Tibial artery (tissue), 4 donors: Measurements from ENCODE around the gene HAPLN3.
A peak's percentile ranks its signal among the peaks of the same experiment; 100 is the strongest.

Source experiments
- DNase-seq, 2 donors: peaks; one replicate each; pipeline ENCODE4 v3.0.0-alpha.2; 2019
- H3K27ac ChIP-seq, 2 donors: fragments of 200-600 bp; sonication (generic) in 1 of 2; 1 replicate in 1 of 2; 2 replicates in 1 of 2; pipeline ENCODE4 v1.5.1; 2018 to 2019; ENCODE audit warnings: mild to moderate bottlenecking in 1 of 2
- H3K27me3 ChIP-seq, 2 donors: fragments of 200-600 bp; sonication (generic) in 1 of 2; one replicate each; pipeline versions ENCODE4 v1.5.1 to v1.6.0; 2016 to 2019
- H3K36me3 ChIP-seq, 3 donors: fragments of 200-600 bp; sonication (generic) in 2 of 3; one replicate each; pipeline ENCODE4 v1.5.1; 2016 to 2019; ENCODE audit warnings: mild to moderate bottlenecking in 2 of 3
- H3K4me1 ChIP-seq, 4 donors: fragments of 200-600 bp; sonication (generic) in 2 of 4; 1 replicate in 3 of 4; 2 replicates in 1 of 4; pipeline ENCODE4 v1.5.1; 2016 to 2019
- H3K4me3 ChIP-seq, 2 donors: fragments of 200-600 bp; sonication (generic) in 1 of 2; 1 replicate in 1 of 2; 2 replicates in 1 of 2; pipeline ENCODE4 v1.5.1; 2018 to 2019; ENCODE audit warnings: mild to moderate bottlenecking in 2 of 2
- H3K9me3 ChIP-seq, 3 donors: fragments of 200-600 bp; sonication (generic) in 1 of 3; one replicate each; pipeline ENCODE4 v1.5.1; 2016 to 2019
- CTCF ChIP-seq, 2 experiments: fragments of 200-600 bp in 1 of 2; fragments of 450-650 bp in 1 of 2; IDR thresholded peaks; one replicate each; pipeline ENCODE4 v1.5.1; 2017 to 2019; ENCODE audit warnings: antibody characterized with exemption in 2 of 2, mild to moderate bottlenecking in 1 of 2, moderate library complexity in 1 of 2
- intact Hi-C: fragments of 100-400 bp; cut with DNase I; formaldehyde crosslinking; loops from one replicate; pipeline ENCODE4 v1.15.0; 2023; ENCODE audit warnings: low total_unique reads

HAPLN3 gene

GRCh38 chr15:88908697-88909621, 13.6 kb upstream of the HAPLN3 start:
- peak overlapping the region; percentile 80 for H3K4me3 ChIP-seq
- H3K36me3 ChIP-seq, result peaks cover 53 to 65% (median 58%) of the 10 kb centered on the region in 3 donors
- intact Hi-C loops, result loop anchor here (5.0 kb wide), 1 partner anchor 93 kb away; no protein-coding TSS in a partner anchor
- DNase-seq, result no peak
- no peaks in the 10 kb centered on the region for H3K9me3 ChIP-seq
- peaks cover 6 to 85% (median 72%) of the 10 kb centered on the region in 4 donors for H3K4me1 ChIP-seq
- no peaks in the 10 kb centered on the region for H3K27me3 ChIP-seq
- H3K27ac ChIP-seq, result peak overlapping the region; percentile 87 to 95
- no peak for TF ChIP-seq CTCF (IDR thresholded peaks at IDR 0.05)

- no peak for DNase-seq
- Histone ChIP-seq H3K9me3 (no peaks in the 10 kb centered on the region), H3K27ac (peak overlapping the region; percentile 87 to 95), H3K27me3 (no peaks in the 10 kb centered on the region), H3K4me3 (peak overlapping the region; percentile 80), H3K36me3 (peaks cover 61 to 74% (median 66%) of the 10 kb centered on the region in 3 donors), H3K4me1 (peaks cover 6 to 87% (median 70%) of the 10 kb centered on the region in 4 donors)
- TF ChIP-seq CTCF (IDR thresholded peaks at IDR 0.05), result no peak
- intact Hi-C loops, result loop anchor here (5.0 kb wide), 1 partner anchor 94 kb away; no protein-coding TSS in a partner anchor
Observed at GRCh38 chr15:88908123-88908522, 12.8 kb upstream of the HAPLN3 start.

- peaks cover 70 to 84% (median 76%) of the 10 kb centered on the region in 3 donors for H3K36me3 ChIP-seq
- H3K4me3 ChIP-seq, result peak overlapping the region; percentile 80
- H3K27ac ChIP-seq, result peak overlapping the region; percentile 87 to 95
- H3K4me1 ChIP-seq, result peaks cover 6 to 97% (median 79%) of the 10 kb centered on the region in 4 donors
- no peaks in the 10 kb centered on the region for H3K27me3 ChIP-seq
- no peak for TF ChIP-seq CTCF (IDR thresholded peaks at IDR 0.05)
- intact Hi-C loops, result loop anchor here (5.0 kb wide), 1 partner anchor 95 kb away; no protein-coding TSS in a partner anchor
- no peaks in the 10 kb centered on the region for H3K9me3 ChIP-seq
- no peak for DNase-seq
Observed at GRCh38 chr15:88907111-88907510, 11.8 kb upstream of the HAPLN3 start.

DNA sequence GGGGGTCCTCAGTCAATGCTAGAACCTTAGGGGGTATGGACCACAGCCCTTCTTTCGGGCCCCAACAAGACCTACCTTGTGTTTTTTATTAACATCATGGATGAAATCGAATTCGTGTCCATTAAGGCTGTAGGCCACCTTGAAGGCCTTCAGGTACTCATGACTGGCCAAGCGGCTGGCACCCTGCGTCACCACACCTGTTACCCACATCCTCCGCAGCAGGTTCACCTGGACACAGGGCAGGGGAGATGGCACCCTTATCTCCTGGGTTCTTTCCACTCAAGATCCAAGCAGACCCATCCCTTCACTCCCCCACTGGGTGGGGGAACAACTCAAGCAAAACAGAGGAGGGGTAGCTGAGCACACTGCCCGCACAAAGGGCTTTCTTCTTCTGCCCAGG, 11.2 kb upstream of the HAPLN3 start:
- no peaks in the 10 kb centered on the region for H3K27me3 ChIP-seq
- H3K4me1 ChIP-seq, result peaks cover 6 to 100% (median 83%) of the 10 kb centered on the region in 4 donors
- peaks cover 74 to 89% (median 82%) of the 10 kb centered on the region in 3 donors for H3K36me3 ChIP-seq
- no peak for DNase-seq
- H3K4me3 ChIP-seq, result peak overlapping the region in 1 of 2 donors; percentile 80
- no peaks in the 10 kb centered on the region for H3K9me3 ChIP-seq
- H3K27ac ChIP-seq, result peak overlapping the region; percentile 87 to 95
- TF ChIP-seq CTCF (IDR thresholded peaks at IDR 0.05), result no peak
- intact Hi-C loops, result loop anchor here (5.0 kb wide), 1 partner anchor 96 kb away; no protein-coding TSS in a partner anchor

GRCh38 chr15:88906130-88906529, 10.8 kb upstream of the HAPLN3 start:
- H3K27ac ChIP-seq, result peak overlapping the region; percentile 87 to 95

More at GRCh38 chr15:88906130-88906529, 10.8 kb upstream of the HAPLN3 start:
- H3K4me1 ChIP-seq, result peaks cover 6 to 100% (median 83%) of the 10 kb centered on the region in 4 donors
- no peak overlapping the region for H3K4me3 ChIP-seq
- DNase-seq, result no peak
- intact Hi-C loops, result loop anchor here (5.0 kb wide), 1 partner anchor 96 kb away; no protein-coding TSS in a partner anchor
- no peaks in the 10 kb centered on the region for H3K27me3 ChIP-seq
- no peak for TF ChIP-seq CTCF (IDR thresholded peaks at IDR 0.05)
- no peaks in the 10 kb centered on the region for H3K9me3 ChIP-seq
- H3K36me3 ChIP-seq, result peaks cover 78 to 94% (median 86%) of the 10 kb centered on the region in 3 donors
